ENCODE measurements around the gene HS6ST3. TPM values are rescaled to one million over a fixed set of nuclear protein-coding genes. Genes with fewer than 3 reads are reported as not detected.

Gene HS6ST3
- total and polyA plus RNA-seq, 2 donors (not counting 3 experiments of a cell fraction or from before 2014, with no cell fraction given), result 0.03 to 0.15 TPM

DNA sequence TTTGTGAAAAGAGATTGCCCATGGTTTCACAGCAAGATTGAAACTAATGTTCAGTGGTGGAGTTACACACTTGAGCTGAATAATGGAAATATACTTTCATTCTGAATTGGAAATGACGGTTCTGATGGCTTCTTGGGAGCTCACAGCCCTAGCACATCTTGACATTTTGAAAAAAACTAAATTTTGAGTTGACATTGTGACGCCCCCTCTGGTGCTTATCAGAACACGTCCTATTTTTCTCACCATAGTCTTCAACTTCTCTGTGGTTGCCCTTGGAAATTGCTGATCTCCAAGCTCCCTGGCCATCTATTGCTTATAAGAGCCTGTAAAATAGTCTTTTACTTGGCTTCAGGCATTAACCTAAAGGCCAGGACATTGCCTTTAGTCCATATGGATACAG lies 702.3 kb downstream of the HS6ST3 start:
- no peaks in the 10 kb centered on the region for H3K27me3 ChIP-seq (ENCODE audit: control insufficient read depth in 2 of 2, insufficient read depth in 2 of 2, low read length in 2 of 2)
- intact Hi-C loops (cut with micrococcal nuclease), result no loop called here

More for the DNA sequence above, 702.3 kb downstream of the HS6ST3 start:
- Histone ChIP-seq H3K79me2 (ENCODE audit: control insufficient read depth, insufficient read depth, low read length) (no peaks in the 10 kb centered on the region), H3K9me3 (replicated peaks; ENCODE audit: control insufficient read depth, insufficient read depth, low read length) (no peaks in the 10 kb centered on the region), H3K36me3 (ENCODE audit: control insufficient read depth in 2 of 2, extremely low read depth in 1 of 2, insufficient read depth in 2 of 2, low read length in 2 of 2) (no peaks in the 10 kb centered on the region), H3K4me3 (replicated peaks in 1 of 3; ENCODE audit: insufficient read depth in 1 of 3, low read depth in 1 of 3, low read length in 3 of 3) (no peak overlapping the region), H2AFZ (ENCODE audit: low read depth, low read length) (no peak overlapping the region), H3K9me1 (replicated peaks; ENCODE audit: control insufficient read depth, extremely low read depth, insufficient read depth, low read length) (no peaks in the 10 kb centered on the region), H3K9ac (replicated peaks; ENCODE audit: extremely low read depth, insufficient read depth, low read length) (no peak overlapping the region), H3K27ac (ENCODE audit: insufficient read depth, low read depth, low read length) (no peak overlapping the region), H4K20me1 (replicated peaks; ENCODE audit: control insufficient read depth, extremely low read depth, insufficient read depth, low read length) (no peaks in the 10 kb centered on the region), H3K4me2 (ENCODE audit: insufficient read depth, low read length) (no peak overlapping the region), H3K4me1 (ENCODE audit: control insufficient read depth, extremely low read depth, insufficient read depth, low read length) (no peaks in the 10 kb centered on the region)
- TF ChIP-seq POLR2AphosphoS5 (IDR thresholded peaks at IDR 0.05; ENCODE audit: insufficient read depth, low read depth, low read length) (no peak), EZH2 (IDR thresholded peaks at IDR 0.05; ENCODE audit: borderline replicate concordance, low read depth, low read length, severe bottlenecking) (no peak), MYC (IDR thresholded peaks at IDR 0.05; ENCODE audit: low read depth, low read length) (no peak), FOS (IDR thresholded peaks at IDR 0.05; ENCODE audit: borderline replicate concordance, insufficient read depth, low read length) (no peak), POLR2A (IDR thresholded peaks at IDR 0.05; ENCODE audit: low read depth, low read length) (no peak), JUN (IDR thresholded peaks at IDR 0.05; ENCODE audit: borderline replicate concordance, insufficient read depth, insufficient read length, low read depth) (no peak), GATA2 (IDR thresholded peaks at IDR 0.05; ENCODE audit: insufficient read depth, insufficient read length, low read depth, low read length) (no peak)
- TF ChIP-seq, protein P1, sequence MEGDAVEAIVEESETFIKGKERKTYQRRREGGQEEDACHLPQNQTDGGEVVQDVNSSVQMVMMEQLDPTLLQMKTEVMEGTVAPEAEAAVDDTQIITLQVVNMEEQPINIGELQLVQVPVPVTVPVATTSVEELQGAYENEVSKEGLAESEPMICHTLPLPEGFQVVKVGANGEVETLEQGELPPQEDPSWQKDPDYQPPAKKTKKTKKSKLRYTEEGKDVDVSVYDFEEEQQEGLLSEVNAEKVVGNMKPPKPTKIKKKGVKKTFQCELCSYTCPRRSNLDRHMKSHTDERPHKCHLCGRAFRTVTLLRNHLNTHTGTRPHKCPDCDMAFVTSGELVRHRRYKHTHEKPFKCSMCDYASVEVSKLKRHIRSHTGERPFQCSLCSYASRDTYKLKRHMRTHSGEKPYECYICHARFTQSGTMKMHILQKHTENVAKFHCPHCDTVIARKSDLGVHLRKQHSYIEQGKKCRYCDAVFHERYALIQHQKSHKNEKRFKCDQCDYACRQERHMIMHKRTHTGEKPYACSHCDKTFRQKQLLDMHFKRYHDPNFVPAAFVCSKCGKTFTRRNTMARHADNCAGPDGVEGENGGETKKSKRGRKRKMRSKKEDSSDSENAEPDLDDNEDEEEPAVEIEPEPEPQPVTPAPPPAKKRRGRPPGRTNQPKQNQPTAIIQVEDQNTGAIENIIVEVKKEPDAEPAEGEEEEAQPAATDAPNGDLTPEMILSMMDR (IDR thresholded peaks at IDR 0.05; ENCODE audit: extremely low read depth in 1 of 2, insufficient read depth in 1 of 2, low read depth in 1 of 2, low read length in 2 of 2), result no peak
- TF ChIP-seq, protein P2, sequence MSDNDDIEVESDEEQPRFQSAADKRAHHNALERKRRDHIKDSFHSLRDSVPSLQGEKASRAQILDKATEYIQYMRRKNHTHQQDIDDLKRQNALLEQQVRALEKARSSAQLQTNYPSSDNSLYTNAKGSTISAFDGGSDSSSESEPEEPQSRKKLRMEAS (IDR thresholded peaks at IDR 0.05; ENCODE audit: insufficient read depth, insufficient read length), result no peak
- ChIA-PET CTCF (no interaction called here), POLR2A (no interaction called here)
- DNase-seq (ENCODE audit: low read depth, low spot score) (no peak), FAIRE-seq (no peak)
- dilution Hi-C loops (cut with MboI; ENCODE audit: extremely low pct_ligation_motif_present, low sequenced_read_pairs), result no loop called here
- BruUV-seq (replicated peaks), result no TSS peak

All from endothelial cell of umbilical vein (primary cell).